CD4-positive, alpha-beta T cell treated with Interferon gamma for 1 hour (primary cell): Measurements from ENCODE around the gene STX8.

ENCODE experiments used
- DNase-seq: peaks from one replicate; pipeline ENCODE4 v3.0.0-alpha.2; 2020

Gene STX8

DNA sequence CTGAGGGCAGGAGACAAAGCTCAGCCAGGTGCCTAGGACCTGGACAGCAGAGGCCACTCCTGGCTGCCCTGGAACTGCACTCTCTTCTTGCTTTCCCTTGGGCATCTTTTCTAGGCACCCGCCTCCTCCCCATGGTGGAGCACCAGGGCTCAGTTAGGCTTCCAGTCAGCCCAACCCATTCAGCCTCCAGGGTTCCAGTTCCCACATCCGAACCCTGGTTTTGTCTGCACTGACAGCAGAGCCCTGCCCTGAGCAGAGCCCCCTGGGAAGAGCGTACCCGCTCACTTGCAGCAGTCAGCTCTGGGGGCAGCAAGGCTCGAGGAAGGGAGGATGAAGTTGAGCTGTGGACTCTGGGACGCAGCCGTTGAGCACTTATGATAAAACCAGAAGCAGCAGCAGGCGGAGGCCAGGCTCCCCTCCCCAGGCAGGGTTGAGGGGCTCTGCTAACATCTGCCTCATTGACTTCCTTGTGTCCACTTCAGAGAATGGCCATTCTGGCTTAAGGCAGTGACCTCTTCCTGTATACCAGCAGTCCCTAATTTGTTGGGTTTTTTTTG is 341.2 kb downstream of the STX8 start:
- no peak for DNase-seq

DNA sequence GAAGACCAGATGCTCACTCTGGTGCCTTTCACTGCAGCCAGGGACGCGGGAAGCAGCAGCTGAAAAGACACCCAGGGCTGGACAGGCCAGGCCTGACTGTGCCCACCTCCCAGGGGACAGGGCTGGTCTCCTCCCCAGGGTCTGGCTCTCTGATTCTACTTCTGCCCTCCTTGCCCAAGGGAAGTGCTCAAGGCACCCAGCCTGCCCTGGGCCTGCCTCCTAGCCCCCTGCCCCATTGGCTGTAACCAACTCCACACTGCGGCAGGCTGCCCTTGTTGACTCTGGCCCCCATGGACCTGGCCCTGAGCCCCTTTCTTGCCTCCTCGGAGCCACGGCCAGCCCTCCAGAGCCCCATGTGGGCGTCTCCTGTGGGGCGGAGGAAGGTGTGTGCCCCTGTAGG is 341.9 kb downstream of the STX8 start:
- no peak for DNase-seq

DNA sequence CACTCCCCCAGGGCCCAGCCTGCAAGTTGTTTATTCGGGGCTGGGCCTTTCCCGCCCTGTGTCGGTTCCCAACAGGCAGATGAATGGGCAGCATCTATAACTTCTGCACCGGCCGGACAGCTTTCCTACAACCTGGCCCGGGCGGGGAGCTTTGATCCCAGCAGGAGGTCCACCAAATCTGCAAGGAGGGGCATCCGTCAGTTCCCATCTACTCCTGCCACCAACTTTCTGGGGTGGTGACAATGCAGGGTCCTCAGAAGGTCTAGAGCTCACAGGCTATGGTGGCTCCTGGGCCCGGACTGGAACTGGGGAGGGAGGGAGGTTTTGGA is 342.4 kb downstream of the STX8 start:
- no peak for DNase-seq

DNA sequence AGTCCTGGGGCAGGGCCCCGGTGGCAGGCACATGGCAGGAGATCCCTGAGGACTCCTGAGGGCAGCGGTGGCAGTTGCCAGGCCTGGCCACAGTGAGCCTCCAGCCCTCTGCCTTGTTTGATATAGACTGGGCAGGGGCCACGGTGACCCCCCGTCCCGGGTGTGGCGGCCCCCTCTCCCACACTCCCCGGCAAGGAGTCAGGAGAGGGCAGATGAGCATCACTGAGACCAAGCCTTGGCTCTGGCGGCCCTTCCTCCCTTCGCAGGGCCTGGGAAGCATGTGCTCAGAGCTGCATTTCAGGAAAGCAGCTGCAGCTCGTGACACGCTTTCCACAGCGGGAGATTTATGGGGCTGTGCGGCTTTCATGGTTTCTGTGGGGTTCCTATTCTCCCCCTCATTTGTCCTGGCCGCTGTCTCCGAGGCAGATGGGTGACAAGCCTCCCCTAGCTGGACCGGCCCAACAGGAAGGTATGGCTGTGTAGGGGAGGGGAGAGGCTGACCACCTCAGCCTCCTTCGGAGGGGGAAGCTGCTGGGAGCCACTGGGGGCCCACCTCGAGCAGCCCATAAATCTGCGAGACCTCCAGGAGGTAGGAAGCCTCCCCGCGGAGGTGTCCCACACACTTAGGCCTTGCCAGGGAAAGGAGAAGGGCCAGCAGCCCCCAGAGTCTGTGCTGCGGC is 342.9 kb downstream of the STX8 start:
- DNase-seq: no peak

DNA sequence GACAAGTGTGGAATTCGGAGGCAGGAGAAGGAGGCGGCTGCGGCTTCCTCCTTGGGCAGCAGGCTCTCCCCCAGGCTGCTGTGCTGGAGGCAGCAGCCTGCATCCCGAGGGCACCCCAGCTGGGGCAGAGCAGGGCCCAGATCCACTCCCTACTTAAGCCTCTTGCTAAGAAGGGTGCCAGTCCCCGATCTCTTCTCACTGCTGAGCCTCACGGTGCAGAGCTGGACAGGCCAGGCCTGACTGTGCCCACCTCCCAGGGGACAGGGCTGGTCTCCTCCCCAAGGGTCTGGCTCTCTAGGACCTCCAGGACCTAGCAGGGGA is 343.5 kb downstream of the STX8 start:
- DNase-seq: no peak

DNA sequence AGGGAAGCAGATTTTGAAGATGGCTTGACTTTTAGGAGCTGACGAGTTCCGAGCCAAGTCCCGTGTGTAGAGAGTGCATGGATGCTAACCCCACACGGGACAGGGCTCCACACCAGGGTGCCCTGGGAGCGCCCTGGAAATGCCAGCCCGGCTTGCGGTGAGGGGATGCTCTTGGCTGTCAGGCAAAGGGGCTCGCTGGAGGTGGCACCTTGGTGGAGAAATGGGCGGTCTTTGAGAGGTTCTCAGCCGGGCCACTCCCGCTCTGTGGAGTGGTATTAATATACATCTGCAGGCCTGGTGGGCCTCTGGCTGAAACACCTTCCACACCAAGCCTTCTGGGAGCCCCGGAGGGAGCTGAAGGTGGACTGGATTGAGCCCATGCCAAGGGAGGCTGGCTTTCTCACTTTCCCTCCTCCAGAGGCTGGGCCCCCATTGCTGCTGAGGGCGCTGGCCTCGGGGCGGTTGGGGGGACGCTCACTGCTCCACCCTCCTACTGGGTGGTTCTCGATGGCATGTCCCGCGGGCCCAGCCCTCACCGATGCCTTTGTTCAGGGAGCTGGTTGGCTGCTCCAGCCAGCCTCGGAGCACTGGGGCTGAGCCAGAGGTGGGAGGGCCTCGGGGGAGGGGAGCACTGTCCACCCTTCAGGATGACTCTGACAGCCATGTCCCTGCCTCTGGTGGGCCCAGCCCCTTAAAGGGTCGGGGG is 344.0 kb downstream of the STX8 start:
- DNase-seq: no peak

DNA sequence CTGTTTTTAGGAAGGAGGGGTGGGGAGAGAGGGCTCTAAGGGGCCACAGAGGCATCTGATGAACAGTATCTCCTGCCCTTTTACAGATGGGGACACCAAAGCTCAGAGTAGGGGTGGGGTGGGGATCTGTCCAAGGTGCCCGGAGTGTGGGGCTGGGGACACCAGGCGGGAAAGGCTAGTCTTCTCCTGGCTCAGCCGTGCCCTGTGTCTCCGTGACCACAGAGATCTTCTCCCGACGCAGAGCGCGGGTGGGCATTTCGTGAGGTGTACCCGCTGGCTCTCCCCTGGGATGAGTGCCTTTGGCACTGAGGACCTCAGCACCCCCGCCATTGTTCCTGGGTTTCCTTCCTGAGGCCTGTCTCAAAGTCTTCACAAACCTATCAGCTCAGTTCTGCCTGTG is 344.8 kb downstream of the STX8 start:
- DNase-seq: no peak

DNA sequence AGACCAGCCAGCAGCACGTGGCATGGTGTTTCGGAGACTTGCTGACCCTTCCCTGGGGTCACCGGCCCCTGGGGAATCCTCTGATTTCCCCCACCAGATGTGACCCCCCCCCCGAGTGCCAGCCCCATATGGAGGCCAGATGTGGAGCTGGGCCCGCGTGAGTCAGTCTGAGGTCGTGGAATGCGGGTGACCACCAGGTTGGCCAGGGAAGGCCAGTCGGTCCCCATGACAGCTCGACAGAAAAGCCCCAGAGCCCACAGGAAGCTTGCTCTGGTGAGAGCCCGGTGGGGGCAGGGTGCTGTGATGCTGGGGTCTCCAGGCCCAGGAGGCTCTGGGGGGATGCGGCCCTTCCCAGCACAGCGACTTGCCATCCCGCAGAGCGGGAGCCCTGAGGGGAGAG is 345.3 kb downstream of the STX8 start:
- DNase-seq: no peak

DNA sequence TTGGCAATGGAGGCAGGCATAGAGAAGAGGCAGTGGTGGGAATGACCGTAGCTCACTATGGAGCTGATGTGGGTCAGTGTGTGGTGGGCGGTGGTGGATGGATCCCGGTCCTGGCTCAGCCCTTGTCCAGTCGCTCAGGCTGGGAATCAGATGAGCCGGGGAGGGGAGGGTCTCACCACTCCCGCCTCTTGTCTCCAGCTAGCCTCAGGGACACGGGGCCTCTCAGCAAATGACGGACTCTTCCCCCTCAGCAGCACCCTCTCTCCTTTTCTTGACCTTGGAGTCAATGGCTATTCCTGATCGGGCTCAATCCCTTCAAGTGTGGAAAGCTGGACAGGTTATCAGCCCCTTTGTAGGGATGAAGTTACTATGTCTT is 345.8 kb downstream of the STX8 start:
- no peak for DNase-seq

DNA sequence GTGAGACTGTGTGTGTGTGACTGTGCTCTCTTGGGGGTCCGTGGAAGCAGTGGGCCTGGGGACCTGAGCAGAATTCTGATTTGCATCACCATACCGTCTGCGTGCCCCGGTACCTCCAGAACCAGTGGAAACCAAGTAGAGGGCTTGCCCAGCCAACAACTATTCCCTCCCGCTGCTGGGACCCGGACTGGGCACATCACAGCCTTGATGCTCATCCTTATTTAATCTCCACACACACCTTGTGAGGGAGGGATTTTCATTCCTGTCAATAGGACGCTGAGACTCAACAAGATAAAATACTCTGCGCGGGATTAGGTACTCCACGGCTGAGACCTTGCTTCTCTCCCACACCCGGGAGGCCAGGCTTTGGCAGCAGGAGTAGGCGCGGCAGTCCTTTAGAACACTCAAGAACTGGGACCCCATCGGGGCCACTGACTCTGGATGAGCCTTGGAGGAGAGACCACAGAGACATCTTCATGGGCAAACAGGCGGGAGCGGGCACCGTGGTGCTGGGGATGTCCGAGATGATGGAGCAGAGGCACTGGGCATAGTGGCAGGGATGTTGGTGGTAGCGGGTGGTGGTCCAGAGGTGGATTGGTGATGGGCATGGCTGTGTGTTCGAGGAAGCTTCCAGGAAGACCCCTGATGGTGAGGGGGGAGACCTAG is 346.3 kb downstream of the STX8 start:
- DNase-seq: no peak

DNA sequence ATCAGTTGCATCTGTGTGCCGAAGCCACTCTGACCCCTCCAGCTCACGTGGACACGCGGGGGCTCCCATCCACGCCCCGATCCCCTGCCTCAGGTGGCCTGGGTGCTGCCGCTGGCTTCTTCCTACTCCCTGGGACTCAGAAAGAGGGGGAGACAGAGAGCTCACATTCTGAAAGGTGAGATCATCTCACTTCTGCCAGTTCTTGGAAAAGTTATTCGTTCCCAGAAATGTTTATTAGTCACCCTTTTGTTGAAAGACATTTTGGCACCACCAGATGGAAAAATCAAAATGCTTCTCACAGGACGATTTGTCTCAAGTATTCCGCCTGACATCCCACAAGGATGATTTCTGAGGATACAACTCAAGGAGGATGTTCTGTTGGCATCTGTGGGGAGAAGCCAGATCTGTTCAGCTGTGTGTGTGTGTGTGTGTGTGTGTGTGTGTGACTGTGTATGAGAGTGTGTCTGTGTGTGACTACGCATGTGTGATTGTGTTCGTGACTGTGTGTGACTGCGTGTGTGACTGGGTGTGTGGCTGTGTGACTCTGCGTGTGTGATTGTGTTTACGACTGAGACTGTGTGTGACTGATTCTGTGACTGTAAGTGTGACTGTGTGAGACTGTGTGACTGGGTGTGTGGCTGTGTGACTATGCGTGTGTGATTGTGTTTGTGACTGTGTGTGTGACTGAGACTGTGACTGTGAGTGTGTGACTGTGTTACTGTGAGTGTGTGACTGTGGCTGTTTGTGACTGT is 347.0 kb downstream of the STX8 start:
- DNase-seq: no peak

DNA sequence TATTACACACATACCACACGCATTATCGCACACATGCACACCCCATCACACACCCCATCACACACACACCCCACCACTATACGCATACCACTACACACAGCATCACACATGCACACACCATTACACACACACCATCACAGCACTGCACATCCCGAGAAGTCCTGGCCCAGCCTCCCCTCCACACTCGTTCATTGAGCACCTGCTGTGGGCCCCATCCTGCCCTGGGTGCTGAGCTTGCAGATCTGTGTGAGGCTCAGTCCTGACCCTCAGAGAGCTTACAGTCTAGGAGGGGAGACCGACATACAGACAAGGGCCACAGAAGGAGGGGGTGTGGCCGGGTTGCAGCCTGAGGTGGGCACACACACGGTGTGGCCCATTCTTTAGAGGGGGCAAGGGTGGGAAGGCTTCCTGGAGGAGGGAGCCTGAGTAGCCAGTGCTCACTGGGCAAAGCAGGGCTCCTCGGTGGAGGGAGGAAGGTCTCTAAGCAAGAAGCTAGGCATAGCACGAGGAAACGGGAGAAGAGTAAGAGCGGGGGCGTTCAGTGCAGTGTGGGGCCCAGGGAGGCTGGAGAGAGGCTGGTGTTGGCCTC is 347.7 kb downstream of the STX8 start:
- DNase-seq: no peak

DNA sequence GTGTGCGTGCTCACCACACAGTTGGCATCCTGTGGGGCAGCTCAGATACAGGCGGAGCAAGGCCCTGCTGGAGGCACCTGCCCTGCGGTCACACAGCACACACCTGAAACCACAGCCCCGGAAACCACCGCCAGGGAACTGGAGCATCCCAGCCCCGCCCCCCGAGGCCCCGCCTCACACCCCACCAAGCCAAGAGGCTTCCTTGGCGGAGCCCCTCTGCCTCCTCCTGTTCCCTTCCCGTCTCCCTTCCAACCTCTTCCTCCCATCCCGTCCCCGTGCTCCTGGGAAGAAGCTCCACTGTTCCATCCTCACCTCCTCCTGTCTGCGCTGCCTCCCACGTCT is 348.9 kb downstream of the STX8 start:
- DNase-seq: no peak

DNA sequence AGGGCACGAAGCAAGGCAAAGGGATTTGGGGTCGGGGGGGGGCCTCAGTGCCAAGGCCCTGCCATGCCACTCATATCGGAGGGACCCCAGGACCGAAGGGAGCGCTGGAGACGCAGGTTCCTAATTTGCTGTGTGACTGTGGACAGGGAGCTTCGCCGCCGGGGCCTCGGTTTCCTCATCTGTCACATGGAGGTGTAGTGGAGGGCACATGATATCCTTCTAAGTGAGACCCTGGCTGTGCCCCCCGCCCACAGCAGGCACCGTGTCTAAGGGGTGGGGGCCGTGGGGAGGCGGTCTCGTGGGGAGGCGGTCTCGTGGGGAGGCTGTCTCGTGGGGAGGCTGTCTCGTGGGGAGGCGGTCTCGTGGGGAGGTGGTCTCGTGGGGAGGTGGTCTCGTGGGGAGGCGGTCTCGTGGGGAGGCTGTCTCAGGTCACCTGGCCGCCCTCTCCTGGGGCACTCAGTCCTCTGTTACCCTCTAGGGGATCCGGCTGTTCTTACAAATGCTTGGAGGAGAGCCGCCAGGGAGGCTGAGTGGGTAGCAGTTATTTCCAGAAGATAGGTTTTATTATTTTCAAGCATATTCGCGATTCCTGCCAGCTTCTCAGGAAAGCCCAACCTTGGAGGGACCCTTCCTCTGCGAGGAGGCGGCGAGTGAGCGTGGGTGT is 349.4 kb downstream of the STX8 start:
- no peak for DNase-seq

DNA sequence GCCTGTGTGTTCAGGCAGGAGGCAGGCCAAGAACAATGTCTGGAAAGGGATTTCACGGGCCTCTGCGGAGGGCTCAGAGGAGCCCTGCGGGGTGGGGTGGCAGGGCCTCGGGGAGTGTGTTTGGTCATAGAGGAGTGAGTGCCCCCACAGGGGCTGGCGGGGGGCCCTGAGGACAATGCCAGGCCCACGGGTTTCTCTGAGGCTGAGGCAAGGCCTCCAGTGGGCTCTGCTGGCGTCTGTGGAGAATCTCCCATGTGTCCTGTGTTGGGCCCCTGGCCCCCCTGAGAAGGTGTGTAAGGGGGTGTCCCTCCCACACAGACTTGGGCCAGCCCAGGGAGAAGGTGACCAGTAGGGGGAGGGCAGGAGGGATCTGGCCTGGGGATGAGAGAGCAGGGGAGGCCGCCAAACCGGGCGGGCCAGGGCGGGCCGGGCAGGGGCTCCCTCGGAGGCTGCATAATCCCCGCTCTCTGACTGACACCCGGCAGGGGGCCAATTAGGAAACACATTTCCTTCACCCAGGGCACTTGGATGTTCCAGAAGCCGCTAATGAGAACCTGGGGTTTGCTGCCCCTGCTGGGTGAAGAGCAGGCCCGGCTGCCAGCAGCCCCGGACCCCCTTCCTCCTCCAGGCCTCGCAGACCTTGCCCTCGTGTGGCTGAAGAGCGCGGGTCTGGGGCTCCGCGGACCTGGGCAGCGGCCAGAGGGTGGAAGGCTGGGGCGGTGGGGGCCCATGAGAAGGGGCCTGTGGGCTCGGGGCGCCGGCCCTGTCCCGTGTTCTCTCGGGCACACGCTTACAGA is 350.1 kb downstream of the STX8 start:
- DNase-seq: no peak

DNA sequence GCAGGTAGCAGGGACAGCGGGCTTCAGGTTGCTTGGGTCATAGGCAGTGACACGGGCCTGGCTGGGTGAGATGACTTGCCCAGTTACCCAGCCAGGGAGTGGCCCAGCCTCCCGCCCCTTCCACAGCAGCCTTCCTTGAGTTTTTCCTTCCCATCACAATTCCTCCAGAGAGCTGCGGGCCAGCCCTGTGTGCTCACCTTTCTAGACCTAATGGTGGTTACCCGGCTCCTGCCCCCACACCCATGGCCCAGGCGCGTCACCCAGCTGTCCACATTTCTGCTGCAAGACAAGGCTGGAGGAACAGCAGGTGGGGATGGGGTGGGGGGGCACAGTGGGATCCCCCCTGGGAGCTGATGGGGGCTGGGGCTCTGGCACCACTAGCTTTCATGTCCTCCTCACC is 351.1 kb downstream of the STX8 start:
- no peak for DNase-seq

DNA sequence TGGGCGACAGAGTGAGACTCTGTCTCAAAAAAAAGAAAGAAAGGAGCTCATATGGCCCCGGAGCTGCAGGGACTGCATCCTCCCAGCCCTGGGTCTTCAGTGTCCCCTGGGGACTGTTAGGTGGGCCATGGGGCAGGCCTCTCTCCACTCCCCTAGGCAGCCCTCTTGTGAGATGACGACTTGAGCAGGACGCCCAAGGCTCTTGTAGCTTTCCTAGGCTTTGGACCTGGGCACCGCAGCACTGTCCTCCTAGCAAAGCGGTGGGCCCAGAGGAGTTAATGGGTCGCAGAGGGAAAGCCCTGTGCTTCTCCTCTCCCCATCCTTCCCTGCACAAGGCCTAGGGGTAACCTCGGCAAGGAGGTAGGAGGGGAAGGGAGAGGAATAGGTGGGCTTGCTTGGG is 352.1 kb downstream of the STX8 start:
- DNase-seq: no peak

DNA sequence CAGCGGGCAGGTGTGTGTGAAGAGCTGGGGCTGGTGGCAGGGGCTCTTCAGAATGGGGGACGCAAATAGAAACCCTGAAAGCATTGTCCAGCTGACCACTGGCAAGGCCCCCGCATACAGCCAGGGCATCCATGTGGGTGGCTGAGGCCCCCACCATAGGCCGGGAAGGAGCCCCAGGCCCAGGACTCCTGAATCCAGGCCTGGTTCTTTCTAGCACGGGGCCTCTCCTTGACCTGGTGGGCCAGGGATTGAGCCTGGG is 353.8 kb downstream of the STX8 start:
- DNase-seq: no peak

DNA sequence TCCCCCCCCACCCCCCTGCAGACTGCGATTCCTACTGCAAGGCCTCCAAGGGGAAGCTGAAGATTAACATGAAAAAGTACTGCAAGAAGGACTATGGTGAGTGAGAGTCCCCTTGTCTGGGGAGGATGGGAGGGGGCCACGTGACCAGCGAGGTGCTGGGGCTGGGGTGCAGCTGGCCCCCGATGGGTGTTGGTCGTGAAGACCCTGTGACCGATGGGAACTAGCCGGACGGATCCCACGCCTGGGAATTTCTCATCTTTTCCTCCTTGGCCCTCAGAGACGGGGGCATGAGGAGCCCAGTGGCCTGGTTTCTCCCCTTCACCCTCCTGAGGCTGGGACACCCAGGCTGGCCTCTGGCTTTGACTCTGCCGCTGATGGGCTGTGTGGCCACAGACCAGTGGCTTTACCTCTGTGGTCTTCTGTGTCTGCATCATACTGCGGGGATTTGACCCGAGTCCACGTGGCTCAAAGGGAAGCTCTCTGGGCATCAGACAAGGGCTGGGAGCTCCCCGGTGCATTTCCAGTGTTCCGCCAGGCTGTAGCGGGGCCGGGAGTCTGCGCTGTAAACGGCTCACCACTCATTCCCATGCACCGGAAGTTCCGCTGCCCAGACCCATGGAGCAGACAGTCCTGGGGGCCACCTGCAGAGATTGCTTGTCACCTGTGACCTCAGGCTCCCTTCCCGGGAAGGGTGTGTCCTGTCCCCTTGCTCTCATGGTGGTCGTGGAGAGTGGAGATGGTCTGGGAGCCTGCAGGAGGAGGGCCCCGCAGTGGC is 354.3 kb downstream of the STX8 start:
- no peak for DNase-seq

DNA sequence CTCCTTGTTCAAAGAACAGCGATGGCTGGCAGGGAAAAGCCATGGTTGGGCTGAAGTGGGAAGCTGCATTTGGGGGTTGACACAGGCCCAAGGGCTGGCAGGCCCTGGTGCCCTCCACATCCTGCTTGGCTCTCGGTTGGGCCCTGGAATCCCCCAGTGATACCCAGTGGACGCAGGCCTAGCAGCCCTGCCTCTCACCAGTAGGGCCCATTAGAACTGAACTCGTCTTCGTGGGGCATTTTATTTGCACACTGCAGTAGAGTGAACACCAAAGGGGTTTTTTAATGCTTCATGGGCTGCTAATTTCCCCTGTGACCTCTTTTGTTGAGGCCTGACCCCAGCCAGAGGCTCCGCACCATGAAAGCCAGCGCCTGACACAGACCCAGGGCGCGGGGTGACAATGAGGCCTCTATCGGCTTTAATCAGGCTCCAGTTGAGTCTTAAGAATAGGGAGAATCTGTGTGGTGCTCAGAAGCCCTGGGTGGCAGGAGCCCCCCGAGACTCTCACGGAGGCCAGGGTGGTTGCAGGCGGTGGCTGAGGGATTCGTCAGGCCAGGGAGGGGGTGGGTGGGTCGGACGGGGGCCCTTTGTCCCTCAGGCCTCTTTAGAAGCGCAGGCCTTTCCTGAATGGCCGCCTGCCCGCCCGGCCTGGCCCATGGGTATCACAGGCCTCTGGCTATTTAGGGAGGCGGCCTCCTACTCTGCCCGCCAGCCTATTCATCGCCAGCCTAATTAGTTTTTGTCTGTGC is 355.0 kb downstream of the STX8 start:
- DNase-seq: no peak
